Caki2 (cell line): ENCODE data around the gene NPR2. TPM values are rescaled to one million over a fixed set of nuclear protein-coding genes. Genes with fewer than 3 reads are reported as not detected.

Source experiments
- DNase-seq: peaks from one replicate; pipeline ENCODE4 v3.0.0-alpha.2; 2015; ENCODE audit warnings: low read depth
- in situ Hi-C: cut with HindIII; loops from 2 replicates; pipeline ENCODE4 v1.10.0; 2016; ENCODE audit warnings: low sequenced_read_pairs, low pct_unique_long_range_greater_than_20kb, mixed read lengths
- total RNA-seq: library from RNA; depleted of rRNA; stranded (reverse); fragments of >200 nt; shearing (Covaris generic); gene quantifications from 2 replicates; pipeline ENCODE4 v1.2.3, GENCODE V29; 2014; ENCODE audit warnings: low replicate concordance

Gene NPR2
- total RNA-seq, 1 experiment from 2014 or later: 2.0 TPM

DNA sequence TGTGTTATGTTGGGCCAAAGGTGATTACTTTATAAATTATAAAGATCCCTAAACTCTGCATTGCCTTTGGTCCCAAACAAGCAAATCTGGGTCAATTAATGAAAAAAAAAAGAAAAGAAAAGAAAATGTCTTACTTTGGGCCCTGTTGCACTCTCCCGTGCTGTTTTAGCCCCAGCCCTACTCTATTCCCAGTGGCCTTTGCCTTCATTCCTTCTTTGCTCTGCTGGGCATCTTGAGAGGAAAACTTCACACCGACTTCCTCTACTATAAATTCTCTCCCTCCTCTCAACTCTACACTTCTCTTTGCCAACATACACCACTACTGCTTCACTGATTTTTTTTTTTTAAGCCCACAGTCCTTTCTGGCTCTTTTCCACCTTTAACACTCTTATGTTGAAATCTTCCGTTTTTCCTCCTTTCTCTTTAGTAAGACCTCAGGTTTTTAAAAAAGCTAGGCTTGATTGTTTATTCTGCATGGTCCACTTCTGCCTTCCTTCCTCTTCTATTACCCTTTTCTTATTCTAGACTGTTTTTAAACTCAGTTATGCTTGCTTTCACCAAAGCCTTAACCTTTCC lies 32.8 kb upstream of the NPR2 start:
- in situ Hi-C loops: no loop called here
- no peak for DNase-seq

DNA sequence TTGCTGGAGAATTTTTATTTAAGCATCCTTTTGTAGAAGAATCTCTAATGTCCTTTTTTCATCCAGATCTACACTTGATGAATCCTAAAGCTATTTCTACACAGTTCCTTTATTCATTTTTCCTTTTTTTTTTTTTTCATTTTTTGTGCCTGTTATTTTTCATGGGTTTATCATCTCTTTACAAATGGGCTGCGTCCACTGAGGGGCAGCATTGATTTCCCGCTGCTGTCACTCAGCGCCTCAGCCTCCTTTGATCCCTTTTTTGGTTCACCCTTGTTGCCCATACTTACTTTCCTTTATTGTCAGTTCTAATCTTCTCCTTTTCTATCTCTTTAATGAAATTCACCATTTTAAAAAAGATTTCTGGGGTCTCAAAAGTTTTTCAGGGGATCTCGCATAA lies 31.6 kb upstream of the NPR2 start:
- in situ Hi-C loops: no loop called here
- no peak for DNase-seq

DNA sequence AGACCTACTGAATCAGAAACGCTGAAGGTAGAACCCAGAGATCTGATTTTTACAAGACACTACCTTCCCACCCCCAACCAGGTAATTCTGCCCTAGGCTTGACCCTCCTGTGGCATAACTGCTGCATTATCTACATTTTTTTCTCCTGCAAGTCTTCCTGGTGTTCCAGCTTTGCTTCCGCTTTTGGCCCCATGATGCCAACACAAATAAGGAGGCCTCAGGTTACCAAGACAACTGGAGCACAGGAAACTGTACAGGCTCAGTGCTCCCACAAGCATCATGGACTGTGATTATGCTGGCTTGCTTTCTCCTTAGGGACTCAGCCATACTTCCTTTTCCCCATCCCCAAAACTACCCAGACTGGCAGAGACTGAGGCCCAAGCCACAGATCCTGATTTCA lies 30.7 kb upstream of the NPR2 start:
- DNase-seq: peak; percentile 71
- in situ Hi-C loops: no loop called here

DNA sequence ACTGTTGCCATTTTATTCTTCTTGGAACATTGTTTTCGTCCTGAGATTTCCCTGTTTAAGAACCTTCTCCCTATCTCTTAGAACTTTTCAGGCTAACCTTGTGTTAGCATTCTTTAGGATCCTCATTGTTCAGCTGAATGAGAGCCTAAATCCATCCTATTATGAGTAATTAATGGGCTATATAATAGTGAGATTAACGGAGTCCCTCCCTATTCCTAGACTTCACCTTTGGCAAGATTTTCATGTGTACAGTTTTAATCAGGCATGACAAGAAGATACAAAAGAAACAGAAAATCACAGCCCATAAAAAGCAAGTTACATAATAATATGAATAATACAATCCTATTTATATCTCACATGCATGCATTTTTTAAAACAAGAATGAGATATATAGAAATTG lies 28.2 kb upstream of the NPR2 start:
- DNase-seq: no peak
- in situ Hi-C loops: no loop called here

DNA sequence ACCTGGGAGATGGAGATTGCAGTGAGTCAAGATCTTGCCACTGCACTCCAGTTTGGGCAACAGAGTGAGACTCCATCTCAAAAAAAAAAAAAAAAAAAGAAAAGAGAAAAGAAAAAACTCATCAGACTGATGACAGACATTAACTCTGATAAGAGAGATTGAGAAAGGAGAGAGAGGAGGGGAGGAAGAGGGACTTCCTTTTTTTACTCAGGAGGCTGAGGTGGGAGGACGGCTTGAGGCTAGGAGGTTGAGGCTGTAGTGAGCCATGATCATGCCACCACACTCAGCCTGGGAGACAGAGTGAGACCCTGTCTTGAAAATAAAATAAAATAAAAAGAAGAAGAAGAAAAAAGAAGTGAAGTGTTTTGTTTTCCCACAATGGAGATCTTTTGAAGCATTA lies 27.6 kb upstream of the NPR2 start:
- DNase-seq: no peak

DNA sequence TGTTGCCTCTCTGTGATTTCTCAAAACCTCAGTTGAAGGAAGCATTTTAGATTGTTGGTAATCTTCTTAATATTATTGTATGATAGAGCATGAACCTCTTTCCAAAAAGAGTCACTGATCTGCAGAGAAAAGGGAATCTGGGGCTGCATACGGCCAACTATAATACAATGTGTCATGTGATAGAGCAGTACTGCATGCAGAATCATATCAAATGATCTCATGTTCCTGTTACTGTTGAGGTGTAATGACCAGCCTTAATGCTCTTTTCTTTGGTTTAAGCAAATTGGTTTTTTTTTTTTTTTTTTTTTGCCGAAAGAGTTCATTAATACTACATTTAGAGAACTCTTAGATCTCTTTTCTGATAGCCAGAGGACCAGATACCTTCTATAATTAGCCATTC lies 24.4 kb upstream of the NPR2 start:
- DNase-seq: no peak
- in situ Hi-C loops: no loop called here

More for the DNA sequence above, 27.6 kb upstream of the NPR2 start:
- in situ Hi-C loops: no loop called here

DNA sequence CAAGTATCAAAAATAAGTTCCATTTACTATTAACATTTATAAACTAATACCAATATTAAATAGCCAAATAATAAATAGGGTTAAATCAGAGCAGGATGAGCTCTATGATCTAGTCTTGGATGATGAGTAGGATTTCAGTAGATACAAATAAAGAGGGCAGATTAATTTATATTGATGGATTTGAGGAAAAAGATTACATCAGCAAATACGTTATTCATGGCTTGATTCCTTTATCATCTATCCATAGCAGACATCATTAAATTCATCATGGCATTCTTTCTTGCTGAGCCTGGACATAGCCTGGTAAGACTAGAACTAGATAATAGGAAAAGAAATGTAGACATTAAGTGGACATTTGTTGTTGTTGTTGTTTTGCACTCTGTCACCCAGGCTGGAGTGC lies 23.9 kb upstream of the NPR2 start:
- no peak for DNase-seq
- in situ Hi-C loops: no loop called here

DNA sequence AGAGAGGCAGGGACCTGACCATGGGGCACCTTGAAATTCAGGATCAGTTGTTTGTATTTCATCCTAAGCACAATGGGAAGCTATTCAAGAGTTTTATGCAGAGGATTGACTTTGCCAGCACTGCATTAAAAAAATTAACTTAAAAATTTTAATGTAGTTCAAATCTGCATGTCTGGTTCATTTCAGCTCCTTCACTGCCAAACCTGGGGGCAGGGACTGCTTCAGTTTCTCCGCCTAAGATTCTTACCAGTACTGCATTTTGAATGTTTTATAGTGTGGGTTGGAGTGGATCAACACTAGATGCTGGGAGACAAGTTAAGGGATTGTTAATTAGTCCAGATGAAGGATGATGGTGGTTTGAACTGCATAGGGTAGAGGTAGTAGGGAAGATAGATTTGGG lies 21.6 kb upstream of the NPR2 start:
- no peak for DNase-seq
- in situ Hi-C loops: no loop called here

DNA sequence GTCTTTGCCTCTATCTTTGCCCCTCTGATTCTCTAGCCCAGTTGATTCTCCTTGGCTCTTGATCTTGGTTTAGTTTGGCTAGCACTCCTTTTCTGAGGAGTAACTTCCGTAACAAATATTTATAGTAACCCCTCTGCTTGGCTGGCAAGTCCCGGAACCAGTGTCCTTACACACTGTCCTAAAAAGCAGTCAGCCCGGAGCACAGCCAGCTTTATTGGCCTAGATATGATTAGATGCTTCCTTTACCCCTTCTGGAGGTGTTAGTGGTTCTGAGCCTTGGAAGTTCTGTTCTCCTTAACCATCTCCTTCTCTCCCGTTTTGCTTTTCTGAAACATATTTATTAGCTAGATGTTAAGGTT lies 20.3 kb upstream of the NPR2 start:
- in situ Hi-C loops: no loop called here
- DNase-seq: no peak

DNA sequence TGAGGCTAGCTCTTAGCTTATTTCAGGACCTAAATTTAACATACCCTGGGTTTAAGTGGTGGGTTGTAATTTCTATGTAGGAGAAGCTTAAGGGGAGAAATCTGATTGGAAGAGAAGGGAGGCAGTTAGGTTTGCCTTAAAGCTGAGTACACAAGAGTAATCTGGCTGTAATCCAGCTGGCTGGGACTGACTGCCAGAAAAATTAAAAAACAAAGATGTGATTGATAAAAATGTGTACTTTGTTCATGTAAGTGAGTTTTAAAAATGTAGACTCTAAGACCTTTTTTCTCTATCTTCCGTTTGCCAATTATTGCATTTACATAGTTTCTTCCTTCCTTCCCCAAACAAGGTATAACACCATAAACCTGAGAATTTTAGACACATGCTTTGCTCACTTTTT lies 19.9 kb upstream of the NPR2 start:
- in situ Hi-C loops: no loop called here
- DNase-seq: no peak

DNA sequence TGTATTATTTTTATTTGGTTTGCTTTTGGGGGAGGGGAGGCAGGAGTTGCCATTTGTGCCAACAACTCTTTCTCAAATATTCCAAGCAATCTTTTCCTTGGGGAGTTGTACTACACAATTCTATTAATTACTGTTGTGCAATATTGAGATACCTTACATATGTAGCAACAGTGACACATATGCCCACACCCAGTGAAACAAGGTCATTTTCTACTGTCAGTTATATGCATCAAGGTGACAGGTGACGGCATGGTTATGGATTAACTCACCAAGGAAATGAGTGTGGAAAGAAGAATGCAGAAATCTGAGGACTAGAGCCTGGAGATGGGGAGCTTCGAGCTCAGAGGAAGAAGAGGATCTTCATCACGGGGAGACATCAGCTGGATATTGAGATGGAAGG lies 19.4 kb upstream of the NPR2 start:
- DNase-seq: no peak
- in situ Hi-C loops: no loop called here

DNA sequence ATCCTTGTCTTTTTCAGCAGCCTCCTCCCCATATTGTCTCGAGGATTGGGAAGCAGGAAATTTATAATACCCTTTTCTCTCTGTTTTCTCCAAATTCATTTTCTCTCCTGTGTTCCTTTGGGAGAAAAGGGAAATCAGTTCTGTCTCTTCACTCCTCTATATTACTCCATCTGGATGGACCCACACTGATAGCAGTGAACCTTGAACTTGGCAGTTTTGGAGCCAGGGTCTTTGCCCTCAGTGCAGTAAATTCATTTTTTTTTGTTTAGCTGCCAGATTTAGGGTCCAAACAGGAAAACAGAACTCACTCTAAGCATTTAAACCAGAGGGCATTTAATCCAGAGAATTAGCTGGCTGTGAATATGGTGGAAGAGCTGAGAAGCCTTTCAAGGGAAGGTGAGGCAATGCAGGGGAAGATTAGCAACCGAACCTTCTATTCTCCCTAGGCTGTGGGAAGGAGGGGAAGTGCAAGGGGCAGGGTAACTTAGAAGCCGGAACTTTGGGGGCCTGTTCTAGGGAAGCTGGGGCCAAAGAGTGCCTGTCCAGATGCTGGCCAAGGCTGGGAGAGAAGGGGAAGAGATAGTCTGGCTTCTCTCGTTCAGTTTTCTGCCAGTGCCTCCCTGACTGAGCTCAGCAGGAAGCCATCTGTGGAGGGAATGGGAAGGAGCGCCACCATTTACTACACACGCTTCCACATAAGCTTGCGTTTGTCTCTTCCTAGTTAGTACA lies 16.3 kb upstream of the NPR2 start:
- in situ Hi-C loops: no loop called here
- DNase-seq: no peak

DNA sequence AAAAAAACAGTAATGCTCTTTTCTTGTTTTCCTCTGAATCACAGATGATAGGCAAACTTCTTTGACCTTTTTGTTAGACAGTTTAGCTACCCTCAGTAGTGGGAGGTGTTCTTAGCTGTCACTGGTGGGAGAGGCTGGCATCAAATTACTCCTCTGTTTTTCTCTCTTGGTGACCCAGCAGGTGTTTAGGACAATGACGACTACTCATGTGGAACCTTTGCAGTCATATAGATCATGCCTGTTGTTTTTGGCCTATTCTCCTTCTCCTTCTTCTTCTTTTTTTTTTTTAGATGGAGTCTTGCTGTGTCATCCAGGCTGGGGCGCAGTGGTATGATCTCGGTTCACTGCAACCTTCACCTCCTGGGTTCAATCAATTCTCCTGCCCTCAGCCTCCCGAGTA lies 15.4 kb upstream of the NPR2 start:
- in situ Hi-C loops: no loop called here
- DNase-seq: peak; percentile 95

DNA sequence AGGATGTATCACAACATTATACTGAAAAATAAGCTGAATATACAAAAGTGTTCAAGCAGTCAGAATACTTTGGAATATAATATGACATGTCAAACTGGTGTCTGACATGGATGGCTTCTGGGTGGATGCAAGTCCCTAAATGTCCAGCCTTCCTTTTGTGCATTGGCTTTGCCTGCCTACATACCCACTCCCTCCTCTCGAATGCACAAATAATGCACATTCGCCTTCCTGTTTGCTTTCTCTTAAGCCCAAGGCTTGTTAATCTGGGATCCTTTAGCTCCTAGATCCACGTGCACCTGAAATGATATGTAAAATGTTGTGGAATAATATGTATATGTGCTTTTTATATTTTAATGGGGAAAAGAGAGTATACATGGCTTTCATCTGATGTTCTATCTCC lies 12.9 kb upstream of the NPR2 start:
- in situ Hi-C loops: no loop called here
- no peak for DNase-seq

DNA sequence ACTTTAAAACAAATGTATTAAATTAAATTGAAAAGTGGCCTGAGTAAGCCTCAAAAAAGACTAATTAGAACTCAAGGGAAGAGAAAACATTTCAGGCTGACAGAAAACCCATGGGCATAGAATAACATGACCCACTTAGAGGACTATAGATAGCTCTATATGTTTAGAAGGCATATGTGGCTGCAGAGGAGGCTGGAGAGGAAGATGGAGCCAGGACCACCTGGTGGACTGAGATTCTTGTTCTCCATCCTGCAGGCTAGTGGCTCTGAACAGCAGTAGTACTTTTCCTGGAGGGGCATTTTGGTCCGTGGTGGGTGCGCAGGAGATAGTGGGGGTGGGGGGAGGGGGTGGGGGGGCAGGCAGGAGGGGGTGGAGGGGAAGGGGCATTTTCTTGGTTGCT lies 10.3 kb upstream of the NPR2 start:
- no peak for DNase-seq
- in situ Hi-C loops: no loop called here

DNA sequence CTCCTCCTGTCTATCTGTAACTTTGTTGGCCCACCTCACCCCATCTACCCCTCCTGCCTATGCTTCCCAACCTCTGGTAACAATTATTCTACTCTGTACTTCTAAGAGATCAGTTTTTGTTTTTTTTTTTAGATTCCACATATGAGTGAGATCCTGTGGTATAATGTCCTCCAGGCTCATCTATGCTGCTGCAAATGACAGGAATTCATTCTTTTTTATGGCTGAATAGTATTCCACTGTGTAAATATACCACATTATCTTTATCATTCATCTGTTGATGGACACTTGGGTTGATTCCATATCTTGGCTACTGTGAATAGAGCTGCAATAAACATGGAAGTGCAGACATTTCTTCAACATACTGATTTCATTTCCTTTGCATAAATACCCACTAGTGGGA lies 8.0 kb upstream of the NPR2 start:
- in situ Hi-C loops: no loop called here
- DNase-seq: no peak

DNA sequence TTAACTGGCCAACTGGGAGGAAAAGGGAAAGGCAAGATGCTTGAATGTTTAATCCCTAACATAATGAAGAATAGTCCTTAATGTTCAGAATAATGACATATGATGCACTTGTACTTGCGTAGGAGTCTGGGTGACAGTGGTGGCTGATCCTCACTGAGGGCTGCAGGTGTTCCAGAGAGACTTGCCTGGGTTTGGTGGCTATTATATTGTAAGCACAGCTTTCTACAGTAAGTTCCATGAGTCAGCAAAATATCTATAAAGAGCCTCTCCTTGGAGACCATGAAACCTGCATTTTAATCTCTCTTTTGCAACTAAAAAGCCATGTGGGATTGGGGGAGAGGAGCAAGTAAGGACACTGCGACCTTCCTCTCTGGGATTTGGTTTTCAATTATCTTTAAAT lies 1.9 kb upstream of the NPR2 start:
- in situ Hi-C loops: no loop called here

DNA sequence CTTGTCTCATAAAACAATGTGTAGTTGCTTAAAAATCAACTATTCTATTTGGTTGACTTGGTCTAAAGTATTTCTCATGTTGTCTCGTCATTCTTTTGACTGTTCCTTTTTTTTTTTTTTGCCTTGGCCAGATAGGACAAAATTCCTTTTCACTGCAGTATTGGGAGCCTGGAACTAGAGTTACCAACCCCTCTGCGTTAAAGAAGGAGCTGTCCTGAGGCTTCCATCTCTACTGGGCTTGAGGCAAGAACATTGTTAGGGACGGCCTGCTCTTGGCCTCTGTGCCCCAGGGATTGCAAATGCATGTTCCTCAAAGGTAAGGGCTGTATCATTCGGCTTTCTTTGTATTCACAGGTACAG lies 1.4 kb upstream of the NPR2 start:
- in situ Hi-C loops: no loop called here
- no peak for DNase-seq

More for the DNA sequence above, 1.9 kb upstream of the NPR2 start:
- DNase-seq: no peak

DNA sequence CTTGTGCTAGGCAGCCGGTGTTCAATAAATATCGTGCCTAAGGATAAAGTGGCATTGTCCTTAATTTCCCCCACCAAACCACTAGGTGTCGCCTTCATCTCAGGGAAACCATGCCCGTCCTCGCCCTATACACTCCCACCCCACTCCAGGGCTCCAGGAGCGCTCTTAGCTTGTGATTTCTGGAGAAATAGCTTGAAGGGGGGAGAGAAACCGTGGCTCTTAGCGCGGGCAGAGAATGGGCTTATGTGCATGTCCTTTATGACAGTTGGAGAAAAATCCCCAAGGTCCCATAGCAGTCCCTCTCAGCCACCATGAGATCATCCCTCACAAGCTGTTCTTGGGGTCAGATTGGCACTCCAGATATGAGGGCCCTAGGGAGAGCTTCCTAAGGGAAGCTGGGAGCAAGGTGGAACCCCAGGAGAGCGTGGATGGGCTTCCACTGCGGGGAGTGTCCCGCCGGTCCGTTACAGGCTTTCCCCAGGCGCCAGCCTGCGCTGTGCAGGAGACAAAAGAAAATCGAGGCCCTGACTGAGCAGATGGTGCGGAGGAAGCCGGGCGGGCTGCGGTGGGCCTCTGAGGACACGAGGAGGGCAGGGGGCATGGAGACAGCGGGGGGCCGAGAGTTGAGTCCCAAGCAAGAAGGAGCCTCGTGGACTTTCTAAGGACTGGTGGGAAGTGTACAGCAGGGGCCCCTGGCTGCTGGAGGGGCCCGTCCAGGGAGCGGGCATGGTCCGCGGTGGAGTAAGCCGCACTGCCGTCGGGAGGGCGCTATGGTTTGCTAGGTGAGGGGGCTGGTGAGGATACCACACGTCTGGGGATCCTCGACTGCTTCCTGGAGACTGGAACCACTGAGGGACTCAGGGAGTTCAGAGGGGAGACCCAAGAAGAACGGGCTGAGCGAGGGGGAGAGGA lies 750 bp upstream of the NPR2 start:
- peak; percentile 42 for DNase-seq
- in situ Hi-C loops: no loop called here
